DND-41 (cell line): ENCODE data around the gene POTEB3.
"Not testable (repeated sequence)": the region's sequence is repeated elsewhere in the genome, so short reads cannot be mapped to it uniquely, and the experiment has no call there.

Experiments
- CTCF ChIP-seq: IDR thresholded peaks from 2 replicates; pipeline ENCODE4 v1.5.1; 2012; ENCODE audit warnings: borderline replicate concordance, low read length, moderate library complexity, mild to moderate bottlenecking; ENCODE audit not compliant: poor library complexity, severe bottlenecking; ENCODE audit errors: extremely low read depth
- EZH2 ChIP-seq: IDR thresholded peaks from 3 replicates; pipeline ENCODE4 v1.6.1; 2012; ENCODE audit warnings: borderline replicate concordance, low read depth, mild to moderate bottlenecking, moderate library complexity, low read length, inconsistent platforms; ENCODE audit not compliant: severe bottlenecking

- not testable (repeated sequence) for TF ChIP-seq CTCF, EZH2
These were observed 41.8 kb downstream of the POTEB3 start for GRCh38 chr15:21398511-21398910.
